ENCODE results near the gene MVD. TPM values are rescaled to one million over a fixed set of nuclear protein-coding genes. Genes with fewer than 3 reads are reported as not detected.

Gene MVD
- total and polyA plus RNA-seq, 10 of the 15 experiments (the other 5 are each of a cell fraction or from before 2014, with no cell fraction given) = 5.0 to 147 (median 65.0) TPM

GRCh38 chr16:88705801-88706228, 42.9 kb upstream of the MVD start:
- ChIA-PET POLR2A (interaction anchor here (0.5 to 1.2 kb wide), 6 partner anchors 41 to 1267 kb away, joined by 3 to 7 read pairs (median 3); partner anchors contain the start of gene CDH15), SMC1A (ENCODE audit: uncharacterized antibody, unreplicated experiment) (interaction anchor here (0.6 to 1.1 kb wide), 2 partner anchors 56 to 109 kb away, joined by 3 read pairs; no protein-coding TSS in a partner anchor), CTCF (interaction anchor here (1.0 to 1.9 kb wide), 7 partner anchors 18 to 75 kb away, joined by 4 to 13 read pairs (median 5); no protein-coding TSS in a partner anchor), RAD21 (ENCODE audit: unreplicated experiment) (interaction anchor here (0.7 to 1.6 kb wide), 4 partner anchors 25 to 152 kb away, joined by 3 to 9 read pairs (median 5); no protein-coding TSS in a partner anchor)
- FAIRE-seq = no peak
- no peaks in the 10 kb centered on the region for H3K27me3 ChIP-seq (replicated peaks in 1 of 2; ENCODE audit: control insufficient read depth in 2 of 2, insufficient read depth in 2 of 2, low read length in 1 of 2)
- WGBS (ENCODE audit: insufficient coverage, insufficient replicate concordance, low lambda C conversion rate, missing lambda C conversion rate) = under 1% methylated on average over 38 of the region's 57 CpGs
- H3K36me3 ChIP-seq (ENCODE audit: control insufficient read depth in 2 of 2, insufficient read depth in 2 of 2, low read length in 1 of 2) = no peaks in the 10 kb centered on the region; a peak in 1 of 4 replicates
- BruUV-seq (replicated peaks) = no TSS peak
- peaks cover 53% of the 10 kb centered on the region for H3K79me2 ChIP-seq (ENCODE audit: control insufficient read depth, insufficient read depth, low read length)
- peak overlapping the region; percentile 88 for H3K4me2 ChIP-seq (ENCODE audit: control insufficient read depth, insufficient read depth)
- no peak; the same call in 2 of the 3 replicates for ATAC-seq
- no peak for DNase-seq (ENCODE audit: low read depth, low spot score)
- intact Hi-C loops (cut with micrococcal nuclease; ENCODE audit: unreplicated experiment) = loop anchor here (2.0 kb wide), 1 partner anchor 55 kb away; the partner anchor contains the start of gene CYBA
- no peaks in the 10 kb centered on the region for H3K9me3 ChIP-seq (replicated peaks; ENCODE audit: control insufficient read depth, insufficient read depth, low read length)
- no peaks in the 10 kb centered on the region for H4K20me1 ChIP-seq (ENCODE audit: control insufficient read depth, insufficient read depth)
- H2AFZ ChIP-seq (ENCODE audit: control insufficient read depth, low read depth, low read length) = peak overlapping the region; percentile 80
- H3K9ac ChIP-seq (ENCODE audit: control insufficient read depth, insufficient read depth, low read length) = peak overlapping the region; percentile 79
- H3K4me1 ChIP-seq (ENCODE audit: control insufficient read depth, insufficient read depth, low read length) = peaks cover 44% of the 10 kb centered on the region
- no peak for TF ChIP-seq MXI1 (IDR thresholded peaks at IDR 0.05; ENCODE audit: low read depth, low read length)
- TF ChIP-seq EED (IDR thresholded peaks at IDR 0.05; ENCODE audit: low read depth) = no peak
- TF ChIP-seq REST (IDR thresholded peaks at IDR 0.05; ENCODE audit: low read depth, low read length) = no peak
- no peak for TF ChIP-seq CHD2 (IDR thresholded peaks at IDR 0.05; ENCODE audit: borderline replicate concordance, low read depth, low read length)
- no peak for TF ChIP-seq NR2C1 (IDR thresholded peaks at IDR 0.05)
- no peak for TF ChIP-seq HCFC1 (IDR thresholded peaks at IDR 0.05; ENCODE audit: low read length)
- no peak for TF ChIP-seq PML (IDR thresholded peaks at IDR 0.05; ENCODE audit: low read length)
- TF ChIP-seq RAD51 (IDR thresholded peaks at IDR 0.05) = no peak
- no peak for TF ChIP-seq POLR2AphosphoS2 (IDR thresholded peaks at IDR 0.05; ENCODE audit: low read depth, low read length)
- TF ChIP-seq SP1 (IDR thresholded peaks at IDR 0.05; ENCODE audit: low read depth, low read length) = no peak
- TF ChIP-seq NFYB (IDR thresholded peaks at IDR 0.05; ENCODE audit: insufficient read depth, low read depth, low read length) = no peak
- TF ChIP-seq RELA (IDR thresholded peaks at IDR 0.05; ENCODE audit: borderline replicate concordance, partially characterized antibody) = no peak
- no peak for TF ChIP-seq PAX8 (IDR thresholded peaks at IDR 0.05)
- TF ChIP-seq CTCF (IDR thresholded peaks at IDR 0.05 in 2 of 3, conservative IDR thresholded peaks at IDR 0.05 in 1 of 3; ENCODE audit: control insufficient read depth in 2 of 3, extremely low read depth in 1 of 3, insufficient read depth in 1 of 3, low read depth in 3 of 3, low read length in 3 of 3) = no peak
- no peak for TF ChIP-seq ZBTB4 (CRISPR knock-in tag; IDR thresholded peaks at IDR 0.05)
- no peak for TF ChIP-seq ZNF622 (IDR thresholded peaks at IDR 0.05)
- peak overlapping the region; percentile 90 for H3K4me3 ChIP-seq
- in situ Hi-C loops (cut with MboI) = no loop called here
- peak overlapping the region; percentile 30 for H3K27ac ChIP-seq (ENCODE audit: control insufficient read depth, insufficient read depth)

All from GM12878 (cell line).